ENCODE data around the gene USP24. TPM values are rescaled to one million over a fixed set of nuclear protein-coding genes. Genes with fewer than 3 reads are reported as not detected.

USP24 gene
- total and polyA plus RNA-seq, 10 of the 15 experiments (the other 5 are each of a cell fraction or from before 2014, with no cell fraction given), result 4.6 to 36.5 (median 25.3) TPM

- no peak; the same call in 2 of the 3 replicates for ATAC-seq
- BruUV-seq (replicated peaks), result no TSS peak
These were observed 50.3 kb downstream of the USP24 start for GRCh38 chr1:55164906-55165305.

GRCh38 chr1:55159571-55159970, 55.6 kb downstream of the USP24 start:
- no peak for FAIRE-seq
- 96% methylated on average over 2 of the region's 2 CpGs for WGBS (ENCODE audit: insufficient coverage, insufficient replicate concordance, low lambda C conversion rate, missing lambda C conversion rate)
- Histone ChIP-seq H3K27me3 (replicated peaks in 1 of 2; ENCODE audit: control insufficient read depth in 2 of 2, insufficient read depth in 2 of 2, low read length in 1 of 2) (no peaks in the 10 kb centered on the region), H3K79me2 (ENCODE audit: control insufficient read depth, insufficient read depth, low read length) (no peaks in the 10 kb centered on the region), H3K4me2 (ENCODE audit: control insufficient read depth, insufficient read depth) (no peak overlapping the region), H3K4me3 (no peak overlapping the region), H2AFZ (ENCODE audit: control insufficient read depth, low read depth, low read length) (no peak overlapping the region), H3K4me1 (ENCODE audit: control insufficient read depth, insufficient read depth, low read length) (peaks cover 3% of the 10 kb centered on the region; the same call in 1 of the 2 replicates), H3K27ac (ENCODE audit: control insufficient read depth, insufficient read depth) (no peak overlapping the region), H3K36me3 (ENCODE audit: control insufficient read depth in 2 of 2, insufficient read depth in 2 of 2, low read length in 1 of 2) (peaks cover 2 to 17% of the 10 kb centered on the region in 2 experiments; a peak in 3 of 4 replicates), H3K9me3 (replicated peaks; ENCODE audit: control insufficient read depth, insufficient read depth, low read length) (no peaks in the 10 kb centered on the region), H4K20me1 (ENCODE audit: control insufficient read depth, insufficient read depth) (no peaks in the 10 kb centered on the region), H3K9ac (ENCODE audit: control insufficient read depth, insufficient read depth, low read length) (no peak overlapping the region)
- RAD21 ChIA-PET (ENCODE audit: unreplicated experiment), result interaction anchor here (1.2 to 2.3 kb wide), 2 partner anchors 50 to 119 kb away, joined by 5 to 8 read pairs; no protein-coding TSS in a partner anchor
- CTCF ChIA-PET, result interaction anchor here (0.7 to 1.7 kb wide), 3 partner anchors 14 to 89 kb away, joined by 3 to 4 read pairs (median 3); no protein-coding TSS in a partner anchor
- BruUV-seq (replicated peaks), result no TSS peak
- ATAC-seq, result no peak
- intact Hi-C loops (cut with micrococcal nuclease; ENCODE audit: unreplicated experiment) (no loop called here), in situ Hi-C loops (cut with MboI) (no loop called here)
- SMC1A ChIA-PET (ENCODE audit: uncharacterized antibody, unreplicated experiment), result interaction anchor here (0.8 to 1.4 kb wide), 6 partner anchors 15 to 121 kb away, joined by 3 to 8 read pairs (median 4); no protein-coding TSS in a partner anchor
- POLR2A ChIA-PET, result interaction anchor here (1.3 kb wide), 1 partner anchor 17 kb away, joined by 3 read pairs; no protein-coding TSS in a partner anchor
- no peak for TF ChIP-seq STAT1 (conservative IDR thresholded peaks at IDR 0.05)
- no peak for TF ChIP-seq IKZF2 (IDR thresholded peaks at IDR 0.05)
- no peak for TF ChIP-seq RB1 (IDR thresholded peaks at IDR 0.05; ENCODE audit: borderline replicate concordance)
- TF ChIP-seq ZNF687 (IDR thresholded peaks at IDR 0.05), result no peak
- DNase-seq (ENCODE audit: low read depth, low spot score), result no peak

More at GRCh38 chr1:55164906-55165305, 50.3 kb downstream of the USP24 start:
- ChIA-PET SMC1A (ENCODE audit: uncharacterized antibody, unreplicated experiment) (interaction anchor here (2.0 kb wide), 1 partner anchor 11 kb away, joined by 6 read pairs; no protein-coding TSS in a partner anchor), RAD21 (ENCODE audit: unreplicated experiment) (no interaction called here), POLR2A (no interaction called here), CTCF (no interaction called here)
- Histone ChIP-seq H3K27me3 (replicated peaks in 1 of 2; ENCODE audit: control insufficient read depth in 2 of 2, insufficient read depth in 2 of 2, low read length in 1 of 2) (no peaks in the 10 kb centered on the region), H3K9ac (ENCODE audit: control insufficient read depth, insufficient read depth, low read length) (no peak overlapping the region), H3K4me3 (no peak overlapping the region), H3K4me1 (ENCODE audit: control insufficient read depth, insufficient read depth, low read length) (no peaks in the 10 kb centered on the region), H4K20me1 (ENCODE audit: control insufficient read depth, insufficient read depth) (no peaks in the 10 kb centered on the region), H3K27ac (ENCODE audit: control insufficient read depth, insufficient read depth) (no peak overlapping the region), H3K79me2 (ENCODE audit: control insufficient read depth, insufficient read depth, low read length) (no peaks in the 10 kb centered on the region), H3K36me3 (ENCODE audit: control insufficient read depth in 2 of 2, insufficient read depth in 2 of 2, low read length in 1 of 2) (peaks cover 0 to 7% of the 10 kb centered on the region in 2 experiments; a peak in 2 of 4 replicates), H2AFZ (ENCODE audit: control insufficient read depth, low read depth, low read length) (no peak overlapping the region), H3K9me3 (replicated peaks; ENCODE audit: control insufficient read depth, insufficient read depth, low read length) (no peaks in the 10 kb centered on the region), H3K4me2 (ENCODE audit: control insufficient read depth, insufficient read depth) (no peak overlapping the region)
- intact Hi-C loops (cut with micrococcal nuclease; ENCODE audit: unreplicated experiment), result no loop called here
- WGBS (ENCODE audit: insufficient coverage, insufficient replicate concordance, low lambda C conversion rate, missing lambda C conversion rate), result 98% methylated on average over 2 of the region's 2 CpGs
- no peak for FAIRE-seq
- in situ Hi-C loops (cut with MboI), result no loop called here
- DNase-seq (ENCODE audit: low read depth, low spot score), result no peak
- no peak for TF ChIP-seq CREM (IDR thresholded peaks at IDR 0.05; ENCODE audit: low read depth)
- no peak for TF ChIP-seq RFX5 (IDR thresholded peaks at IDR 0.05; ENCODE audit: low read depth, low read length)
- TF ChIP-seq FOS (IDR thresholded peaks at IDR 0.05; ENCODE audit: borderline replicate concordance, extremely low read depth, insufficient read length), result no peak
- no peak for TF ChIP-seq TAF1 (IDR thresholded peaks at IDR 0.05; ENCODE audit: borderline replicate concordance, low read depth, low read length)
- no peak for TF ChIP-seq POLR2AphosphoS5 (IDR thresholded peaks at IDR 0.05; ENCODE audit: low read length)
- no peak for TF ChIP-seq MYB (IDR thresholded peaks at IDR 0.05; ENCODE audit: borderline replicate concordance, low read depth, low read length)

Measured in GM12878 (cell line).